HG02943 (cell line): ENCODE data around the gene CCL25.
"Not testable (repeated sequence)": the region's sequence is repeated elsewhere in the genome, so short reads cannot be mapped to it uniquely, and the experiment has no call there.

Source experiments
- ATAC-seq: cut with Tn5 transposase; IDR thresholded peaks from one replicate; pipeline ENCODE4 v1.9.1; 2021; ENCODE audit warnings: mild to moderate bottlenecking, low read depth, moderate library complexity; ENCODE audit not compliant: unreplicated experiment

Gene CCL25, protein sequence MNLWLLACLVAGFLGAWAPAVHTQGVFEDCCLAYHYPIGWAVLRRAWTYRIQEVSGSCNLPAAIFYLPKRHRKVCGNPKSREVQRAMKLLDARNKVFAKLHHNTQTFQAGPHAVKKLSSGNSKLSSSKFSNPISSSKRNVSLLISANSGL

DNA sequence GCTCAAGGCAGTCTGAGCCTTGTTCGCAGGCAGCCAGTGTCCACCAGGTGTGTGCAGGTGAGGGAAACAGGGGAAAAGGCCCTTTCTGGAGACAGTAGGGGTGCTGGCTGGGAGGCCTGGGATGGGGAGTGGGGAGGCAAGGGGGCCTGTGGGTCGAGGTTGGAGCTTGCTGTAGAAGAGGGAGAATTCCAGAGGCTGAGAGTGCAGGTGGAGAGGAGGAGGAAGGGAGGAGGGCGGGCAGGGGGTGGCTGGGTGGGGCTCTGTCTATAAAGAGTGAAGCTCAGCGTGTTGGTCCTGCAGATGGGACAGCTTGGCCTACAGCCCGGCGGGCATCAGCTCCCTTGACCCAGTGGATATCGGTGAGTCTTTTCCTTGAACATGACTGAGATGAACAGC lies at the start of gene CCL25:
CCL25 (plus strand) TSS at position 297 of the 396 bp plus-strand sequence. CDS start 290 bp downstream, outside the sequence.
- no peak for ATAC-seq

GRCh38 chr19:8004001-8004400 lies 48.6 kb upstream of the CCL25 start:
- no peak for ATAC-seq

GRCh38 chr19:8004723-8005513 lies 47.6 kb upstream of the CCL25 start:
- ATAC-seq = peak; percentile 14

GRCh38 chr19:8005534-8006256 lies 46.9 kb upstream of the CCL25 start, which contains the start of gene ELAVL1:
ELAVL1 (minus strand) TSS chr19:8005641; CDS start chr19:7991815, 13,826 bp downstream.
- peak; percentile 61 for ATAC-seq

DNA sequence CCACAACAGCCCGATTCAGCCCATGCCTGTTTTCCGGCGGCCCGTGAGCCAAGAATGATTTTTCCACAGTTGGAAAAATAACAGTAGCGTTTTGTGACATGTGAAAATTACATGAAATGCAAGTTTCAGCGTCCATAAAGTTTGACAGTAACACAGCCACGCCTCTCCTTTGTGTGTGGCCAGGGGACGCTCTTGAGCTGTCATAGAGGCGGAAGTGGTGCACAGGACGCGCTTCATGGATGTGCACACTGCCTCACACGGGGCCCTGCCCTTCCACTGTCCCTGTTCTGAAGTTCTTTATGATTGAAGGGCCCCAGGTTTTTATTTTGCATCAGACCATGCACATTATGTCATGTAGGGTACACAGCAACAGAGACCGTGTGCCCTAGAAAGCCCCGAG lies 34.8 kb upstream of the CCL25 start:
- ATAC-seq = no peak

GRCh38 chr19:8020681-8021080 lies 31.9 kb upstream of the CCL25 start:
- no peak for ATAC-seq

DNA sequence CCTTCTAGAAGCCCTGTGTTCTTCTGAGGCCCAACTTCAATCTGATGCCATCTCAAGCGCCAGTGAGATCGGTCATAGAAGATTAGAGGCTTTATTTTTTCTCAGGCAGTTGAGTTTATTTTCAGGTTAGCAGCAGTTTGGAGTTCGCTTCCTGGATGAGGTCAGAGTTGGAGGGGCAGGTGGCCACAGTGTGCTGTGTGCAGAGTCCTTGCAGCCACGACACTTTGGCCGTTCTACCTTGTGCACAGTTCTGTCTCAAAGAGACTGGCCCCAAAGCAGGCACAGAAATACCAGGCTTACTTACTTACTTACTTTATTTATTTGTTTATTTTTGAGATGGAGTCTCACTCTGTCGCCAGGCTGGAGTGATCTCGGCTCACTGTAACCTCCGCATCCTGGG lies 31.2 kb upstream of the CCL25 start:
- ATAC-seq = no peak

DNA sequence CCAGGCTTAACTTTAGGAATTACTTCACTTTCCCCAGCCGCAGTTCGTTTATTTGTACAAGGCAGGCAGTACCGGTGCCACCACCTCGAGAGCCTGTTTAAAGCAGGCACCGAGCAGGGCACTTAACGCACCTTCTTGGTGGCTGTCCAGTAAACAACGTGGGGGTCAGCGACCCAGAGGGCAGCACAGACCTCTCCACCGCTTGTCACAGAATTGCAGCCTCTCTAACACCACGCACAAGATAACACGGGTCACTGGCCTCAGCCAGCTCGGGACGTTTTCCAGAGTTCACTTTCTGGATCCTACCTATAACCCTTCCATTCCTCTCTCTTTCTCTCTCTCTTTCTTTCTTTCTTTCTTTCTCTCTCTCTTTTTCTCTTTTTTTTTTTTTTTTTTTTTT lies 30.3 kb upstream of the CCL25 start:
- no peak for ATAC-seq

GRCh38 chr19:8023371-8023770 lies 29.2 kb upstream of the CCL25 start:
- ATAC-seq = no peak

DNA sequence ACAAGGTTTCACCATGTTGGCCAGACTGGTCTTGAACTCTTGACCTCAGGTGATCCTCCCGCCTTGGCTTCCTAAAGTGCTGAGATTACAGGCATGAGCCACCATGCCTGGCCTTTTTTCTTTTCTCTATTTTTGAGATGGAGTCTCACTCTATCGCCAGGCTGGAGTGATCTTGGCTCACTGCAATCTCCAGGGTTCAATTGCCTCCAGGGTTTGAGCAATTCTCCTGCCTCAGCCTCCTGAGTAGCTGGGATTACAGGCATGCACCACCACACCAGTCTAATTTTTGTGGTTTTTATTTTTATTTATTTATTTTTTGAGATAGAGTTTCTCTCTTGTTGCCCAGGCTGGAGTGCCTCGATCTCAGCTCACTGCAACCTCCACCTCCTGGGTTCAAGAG lies 28.3 kb upstream of the CCL25 start:
- ATAC-seq = not testable (repeated sequence)

DNA sequence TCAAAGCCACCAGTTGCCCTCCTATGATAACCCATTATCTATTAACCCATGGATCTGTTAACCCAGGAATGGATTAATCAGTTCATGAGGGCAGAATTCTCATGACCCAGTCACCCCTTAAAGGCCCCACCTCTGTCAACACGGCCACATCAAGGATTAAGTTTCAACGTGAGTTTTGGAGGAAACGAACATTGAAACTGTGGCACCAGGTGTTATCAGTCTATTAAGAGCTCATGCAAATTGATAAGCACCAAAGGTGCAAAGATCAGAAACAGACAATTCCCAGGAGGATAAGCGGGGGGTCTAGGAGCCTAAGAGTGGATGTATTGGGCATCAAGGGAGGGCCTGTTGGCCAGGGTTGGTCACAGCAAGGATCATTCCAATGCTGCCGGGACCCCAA lies 27.2 kb upstream of the CCL25 start:
- ATAC-seq = no peak

GRCh38 chr19:8028951-8029491 lies 23.5 kb upstream of the CCL25 start:
- ATAC-seq = no peak

- ATAC-seq = no peak
Measured at GRCh38 chr19:8030960-8031359, 21.6 kb upstream of the CCL25 start.

DNA sequence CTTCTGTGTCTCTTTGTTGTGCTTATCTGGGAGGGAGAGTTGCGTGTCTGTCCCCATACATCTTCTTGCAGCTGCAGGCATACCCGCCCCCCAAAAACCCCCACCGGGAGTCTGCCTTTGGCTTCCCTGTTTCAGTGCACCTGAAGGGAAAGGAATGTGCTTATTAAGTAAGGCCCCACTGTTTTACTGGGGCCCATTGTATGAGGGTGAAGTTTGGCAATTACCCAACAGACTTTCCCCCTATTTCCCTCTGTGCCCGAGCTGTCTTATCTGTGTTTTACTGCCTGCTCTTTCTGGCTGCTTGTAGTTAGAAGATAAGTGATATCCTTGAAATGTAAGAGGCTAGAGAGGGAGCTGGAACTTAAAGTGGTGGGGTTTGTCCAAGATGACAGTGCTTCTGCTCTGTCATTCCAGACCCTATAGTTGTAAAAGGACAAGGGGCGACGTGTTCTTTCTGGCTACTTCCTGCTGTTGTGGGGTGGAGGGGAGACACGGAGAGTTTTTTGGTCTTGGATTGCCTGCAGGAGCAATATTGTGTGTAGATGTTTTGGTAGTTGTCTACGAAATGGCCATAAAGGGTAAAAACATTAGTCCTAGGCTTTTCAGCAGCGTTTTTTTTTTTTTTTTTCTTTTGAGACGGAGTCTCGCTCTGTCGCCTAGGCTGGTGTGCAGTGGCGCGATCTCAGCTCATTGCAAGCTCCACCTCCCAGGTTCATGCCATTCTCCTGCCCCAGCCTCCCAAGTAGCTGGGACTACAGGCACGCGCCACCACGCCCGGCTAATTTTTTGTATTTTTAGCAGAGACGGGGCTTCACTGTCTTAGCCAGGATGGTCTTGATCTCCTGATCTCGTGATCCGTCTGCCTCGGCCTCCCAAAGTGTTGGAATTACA lies 19.0 kb upstream of the CCL25 start:
- ATAC-seq = not testable (repeated sequence)

DNA sequence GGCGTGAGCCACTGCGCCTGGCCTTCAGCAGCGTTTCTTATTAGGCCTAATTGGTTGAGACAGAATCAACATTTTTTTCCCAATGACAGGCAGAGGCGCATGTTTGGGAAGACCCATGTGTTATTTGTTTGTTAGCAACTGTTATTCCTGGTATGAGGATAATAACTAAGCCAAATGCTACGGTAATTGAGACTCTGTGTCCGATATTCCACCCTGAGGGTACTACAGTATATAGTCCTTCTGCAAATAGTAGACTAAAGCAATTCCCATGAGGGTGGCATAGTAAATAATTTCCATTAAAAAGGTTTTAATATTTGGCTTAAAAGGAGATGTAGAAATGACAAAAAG lies 18.4 kb upstream of the CCL25 start:
- no peak for ATAC-seq

- no peak for ATAC-seq
Measured at GRCh38 chr19:8036434-8037099, 16.0 kb upstream of the CCL25 start.

DNA sequence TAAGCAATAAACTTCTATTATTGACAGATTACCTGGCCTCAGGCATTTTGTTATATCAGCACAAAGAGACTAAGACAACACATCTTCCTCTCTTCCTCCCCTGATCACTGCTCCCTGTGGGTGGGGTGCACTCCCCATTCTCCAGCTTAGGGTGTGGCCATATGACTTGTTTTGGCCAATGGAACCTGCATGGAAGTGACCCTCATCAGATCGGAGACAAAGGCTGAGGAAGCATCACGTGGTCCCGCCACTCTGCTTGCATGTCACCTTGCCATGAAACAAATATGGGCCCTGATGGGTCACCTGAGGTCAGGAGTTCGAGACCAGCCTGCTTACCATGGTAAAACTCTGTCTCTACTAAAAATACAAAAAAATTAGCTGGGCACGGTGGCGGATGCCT lies 13.7 kb upstream of the CCL25 start:
- ATAC-seq = no peak

DNA sequence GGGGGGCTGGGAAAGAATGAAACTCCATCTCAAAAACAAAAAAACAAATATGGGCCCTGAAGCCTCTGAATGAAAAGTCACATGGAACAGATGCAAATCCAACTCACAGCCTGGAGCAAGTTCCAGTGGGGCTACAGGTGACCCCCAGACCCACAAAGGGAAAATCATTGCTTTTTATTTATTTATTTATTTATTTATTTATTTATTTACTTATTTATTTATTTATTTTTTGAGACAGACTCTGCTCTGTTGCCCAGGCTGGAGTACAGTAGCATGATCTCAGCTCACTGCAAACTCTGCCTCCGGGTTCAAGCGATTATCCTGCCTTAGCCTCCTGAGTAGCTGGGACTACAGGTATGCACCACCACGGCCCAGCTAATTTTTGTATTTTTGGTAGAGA lies 13.3 kb upstream of the CCL25 start:
- ATAC-seq = no peak

DNA sequence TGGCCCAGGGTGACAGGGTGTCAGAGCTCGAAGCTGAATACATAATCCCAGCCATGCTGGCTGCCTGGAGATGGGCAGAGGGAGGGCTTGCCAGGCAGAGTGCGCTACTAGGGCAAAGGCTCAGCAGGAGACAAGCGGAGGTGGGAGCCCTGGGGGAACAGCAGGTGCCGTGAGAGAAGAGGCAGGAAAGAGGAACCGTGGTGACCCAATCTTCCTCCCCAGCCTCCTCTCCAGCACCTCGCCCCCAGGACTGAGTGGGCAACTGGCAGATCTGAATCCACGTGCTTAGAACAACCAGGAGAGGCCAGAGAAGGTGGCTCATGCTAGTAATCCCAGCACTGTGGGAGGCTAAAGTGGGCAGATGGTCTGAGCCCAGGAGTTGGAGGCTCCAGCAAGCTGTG lies 11.0 kb upstream of the CCL25 start:
- no peak for ATAC-seq

- no peak for ATAC-seq
Measured at GRCh38 chr19:8042900-8043299, 9.7 kb upstream of the CCL25 start.
